SU-DHL-6 (cell line): ENCODE results near the gene FBN2.

Source experiments
- H2AFZ ChIP-seq: fragments of 200-600 bp; sonication (generic); 2 replicates; pipeline ENCODE4 v1.6.1; 2014; ENCODE audit warnings: low read depth, mild to moderate bottlenecking, moderate library complexity, mixed read lengths, antibody characterized with exemption, low read length; ENCODE audit not compliant: severe bottlenecking
- H3F3A ChIP-seq: fragments of 200-600 bp; shearing (Covaris generic); 2 replicates; pipeline ENCODE4 v1.6.0; 2016; ENCODE audit warnings: antibody characterized with exemption, mild to moderate bottlenecking; ENCODE audit not compliant: insufficient read depth
- H3K27ac ChIP-seq: fragments of 200-600 bp; sonication (generic); 2 replicates; pipeline ENCODE4 v1.5.1; 2016; ENCODE audit warnings: low read depth, mild to moderate bottlenecking, low read length, moderate library complexity, mixed read lengths
- H3K27me3 ChIP-seq: fragments of 200-600 bp; sonication (generic), shearing (Covaris generic); 2 replicates; pipeline ENCODE4 v1.6.0; 2014; ENCODE audit warnings: mild to moderate bottlenecking, low read length
- H3K36me3 ChIP-seq: fragments of 200-600 bp; sonication (generic); 2 replicates; pipeline ENCODE4 v1.6.1; 2014; ENCODE audit warnings: mild to moderate bottlenecking, low read length, mixed read lengths
- H3K4me2 ChIP-seq: fragments of 300-600, 200-600 bp; shearing (Covaris generic), sonication (generic); 2 replicates; pipeline ENCODE4 v1.6.0; 2014; ENCODE audit warnings: low read length, low read depth, mild to moderate bottlenecking; ENCODE audit not compliant: poor library complexity, severe bottlenecking
- H3K4me3 ChIP-seq: fragments of 200-600 bp; sonication (generic); 2 replicates; pipeline ENCODE4 v1.5.1; 2014; ENCODE audit warnings: antibody characterized with exemption, low read length, mild to moderate bottlenecking, mixed read lengths; ENCODE audit not compliant: insufficient read depth, poor library complexity, severe bottlenecking
- H3K79me2 ChIP-seq: fragments of 200-600 bp; sonication (generic); 2 replicates; pipeline ENCODE4 v1.6.1; 2014; ENCODE audit warnings: mild to moderate bottlenecking, low read length, moderate library complexity; ENCODE audit not compliant: insufficient read depth
- H3K9ac ChIP-seq: fragments of 200-600 bp; sonication (generic); 2 replicates; pipeline ENCODE4 v1.7.0; 2014; ENCODE audit warnings: mild to moderate bottlenecking, low read length
- H3K9me2 ChIP-seq: fragments of 200-600 bp; sonication (generic); replicated peaks from 2 replicates; pipeline ENCODE4 v1.6.1; 2014; ENCODE audit warnings: low read length; ENCODE audit not compliant: insufficient read depth
- H3K9me3 ChIP-seq: fragments of 200-600 bp; sonication (generic); 2 replicates; pipeline ENCODE4 v1.6.1; 2014; ENCODE audit warnings: low read length, mixed read lengths; ENCODE audit not compliant: insufficient read depth
- H4K20me1 ChIP-seq: fragments of 200-600 bp; sonication (generic); 2 replicates; pipeline ENCODE4 v1.6.1; 2014; ENCODE audit warnings: low read depth, mild to moderate bottlenecking, antibody characterized with exemption, low read length, moderate library complexity, mixed read lengths
- EZH2phosphoT487 ChIP-seq: fragments of 200-600 bp; sonication (generic), shearing (Covaris generic); conservative IDR thresholded peaks from 2 replicates; pipeline ENCODE4 v1.6.1; 2018; ENCODE audit warnings: mild to moderate bottlenecking, antibody characterized with exemption, low read length, moderate library complexity, mixed read lengths
- TF ChIP-seq, protein P1 (sequence below): fragments of 200-600 bp; sonication (generic); IDR thresholded peaks from one replicate; pipeline ENCODE4 v1.5.1; 2017; ENCODE audit warnings: antibody characterized with exemption, mild to moderate bottlenecking, low read length, moderate library complexity; ENCODE audit not compliant: insufficient read depth, poor library complexity, severe bottlenecking

FBN2 gene

GRCh38 chr5:128494516-128494915 is 43.5 kb downstream of the FBN2 start:
- Histone ChIP-seq H3K9me2 (no peaks in the 10 kb centered on the region), H3F3A (no peaks in the 10 kb centered on the region), H3K4me2 (no peak overlapping the region), H2AFZ (no peak overlapping the region), H3K36me3 (no peaks in the 10 kb centered on the region), H4K20me1 (no peaks in the 10 kb centered on the region), H3K9ac (no peak overlapping the region), H3K27me3 (no peaks in the 10 kb centered on the region), H3K4me3 (no peak overlapping the region), H3K27ac (no peak overlapping the region), H3K9me3 (no peaks in the 10 kb centered on the region), H3K79me2 (no peaks in the 10 kb centered on the region)
- TF ChIP-seq, protein P1, sequence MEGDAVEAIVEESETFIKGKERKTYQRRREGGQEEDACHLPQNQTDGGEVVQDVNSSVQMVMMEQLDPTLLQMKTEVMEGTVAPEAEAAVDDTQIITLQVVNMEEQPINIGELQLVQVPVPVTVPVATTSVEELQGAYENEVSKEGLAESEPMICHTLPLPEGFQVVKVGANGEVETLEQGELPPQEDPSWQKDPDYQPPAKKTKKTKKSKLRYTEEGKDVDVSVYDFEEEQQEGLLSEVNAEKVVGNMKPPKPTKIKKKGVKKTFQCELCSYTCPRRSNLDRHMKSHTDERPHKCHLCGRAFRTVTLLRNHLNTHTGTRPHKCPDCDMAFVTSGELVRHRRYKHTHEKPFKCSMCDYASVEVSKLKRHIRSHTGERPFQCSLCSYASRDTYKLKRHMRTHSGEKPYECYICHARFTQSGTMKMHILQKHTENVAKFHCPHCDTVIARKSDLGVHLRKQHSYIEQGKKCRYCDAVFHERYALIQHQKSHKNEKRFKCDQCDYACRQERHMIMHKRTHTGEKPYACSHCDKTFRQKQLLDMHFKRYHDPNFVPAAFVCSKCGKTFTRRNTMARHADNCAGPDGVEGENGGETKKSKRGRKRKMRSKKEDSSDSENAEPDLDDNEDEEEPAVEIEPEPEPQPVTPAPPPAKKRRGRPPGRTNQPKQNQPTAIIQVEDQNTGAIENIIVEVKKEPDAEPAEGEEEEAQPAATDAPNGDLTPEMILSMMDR: no peak
- no peak for TF ChIP-seq EZH2phosphoT487

DNA sequence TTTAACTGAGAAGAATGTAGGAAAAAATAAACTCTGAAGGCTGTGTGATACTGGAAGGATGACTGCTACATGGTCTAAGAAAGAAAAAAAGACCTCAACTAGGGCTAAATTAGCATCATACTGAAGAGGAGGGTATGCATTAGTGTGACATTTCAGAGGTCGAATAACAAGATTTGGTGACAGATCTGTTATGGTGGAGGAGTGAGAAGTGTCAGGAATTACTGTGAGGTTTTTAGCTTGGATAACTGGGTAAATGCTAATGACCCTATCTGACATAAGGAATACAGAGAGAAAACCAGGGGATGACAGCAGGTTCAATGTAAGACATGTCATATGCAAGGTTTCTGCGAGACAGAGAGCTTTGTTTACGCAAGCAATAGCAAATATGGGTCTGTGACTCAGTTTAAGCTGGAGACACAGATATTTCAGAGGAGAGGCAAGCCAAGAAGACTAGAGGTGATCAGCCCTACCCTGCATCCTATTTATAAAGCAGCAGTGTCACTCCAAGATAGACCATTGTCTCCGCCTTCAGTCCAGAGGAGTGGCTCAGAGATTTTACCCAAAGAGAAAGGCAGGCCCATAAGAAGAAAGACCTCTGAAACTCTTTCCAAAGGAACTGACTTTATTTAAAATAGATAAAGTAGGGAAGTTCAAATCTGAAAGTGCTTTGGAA is 44.3 kb downstream of the FBN2 start:
- Histone ChIP-seq H3K27me3 (no peaks in the 10 kb centered on the region), H3K9ac (no peak overlapping the region), H3F3A (no peaks in the 10 kb centered on the region), H3K4me2 (no peak overlapping the region), H3K9me2 (no peaks in the 10 kb centered on the region), H3K9me3 (no peaks in the 10 kb centered on the region), H3K27ac (no peak overlapping the region), H3K4me3 (no peak overlapping the region), H2AFZ (no peak overlapping the region), H4K20me1 (no peaks in the 10 kb centered on the region), H3K79me2 (no peaks in the 10 kb centered on the region), H3K36me3 (no peaks in the 10 kb centered on the region)
- TF ChIP-seq EZH2phosphoT487: no peak
- TF ChIP-seq, protein P1: no peak

DNA sequence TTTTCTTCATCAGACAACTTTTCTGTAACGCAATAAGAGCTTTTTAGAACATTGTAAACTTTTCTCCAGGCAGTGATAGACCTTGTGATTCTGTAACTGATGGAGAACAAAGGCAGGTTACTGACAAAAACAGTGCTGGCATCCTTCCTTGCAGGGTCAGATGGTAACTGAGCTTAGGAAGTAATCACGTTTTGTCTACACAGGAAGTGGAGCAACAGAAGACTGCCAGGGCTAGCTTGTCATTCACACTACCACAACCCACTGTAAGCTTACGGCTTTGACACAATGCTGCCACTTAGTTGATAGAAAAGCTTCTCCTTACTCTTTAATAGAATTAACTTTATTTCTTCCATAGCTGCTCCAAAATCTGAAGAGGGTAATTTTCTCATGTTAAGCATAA is 46.8 kb downstream of the FBN2 start:
- Histone ChIP-seq H2AFZ (no peak overlapping the region), H3K9me2 (no peaks in the 10 kb centered on the region), H3K36me3 (no peaks in the 10 kb centered on the region), H4K20me1 (no peaks in the 10 kb centered on the region), H3K9ac (no peak overlapping the region), H3K27me3 (no peaks in the 10 kb centered on the region), H3F3A (no peaks in the 10 kb centered on the region), H3K4me3 (no peak overlapping the region), H3K79me2 (no peaks in the 10 kb centered on the region), H3K27ac (no peak overlapping the region), H3K4me2 (no peak overlapping the region), H3K9me3 (no peaks in the 10 kb centered on the region)
- TF ChIP-seq, protein P1: no peak

GRCh38 chr5:128490761-128491160 is 47.3 kb downstream of the FBN2 start:
- Histone ChIP-seq H4K20me1 (no peaks in the 10 kb centered on the region), H3K27me3 (no peaks in the 10 kb centered on the region), H3F3A (no peaks in the 10 kb centered on the region), H3K4me3 (no peak overlapping the region), H3K4me2 (no peak overlapping the region), H3K27ac (no peak overlapping the region), H3K36me3 (no peaks in the 10 kb centered on the region), H3K79me2 (no peaks in the 10 kb centered on the region), H3K9ac (no peak overlapping the region), H3K9me2 (no peaks in the 10 kb centered on the region), H3K9me3 (no peaks in the 10 kb centered on the region), H2AFZ (no peak overlapping the region)
- no peak for TF ChIP-seq EZH2phosphoT487
- TF ChIP-seq, protein P1: no peak
